HG03280 (cell line): ENCODE results near the gene CSTF3.
"Not testable (repeated sequence)": the region's sequence is repeated elsewhere in the genome, so short reads cannot be mapped to it uniquely, and the experiment has no call there.

Experiments
- ATAC-seq: cut with Tn5 transposase; IDR thresholded peaks from one replicate; pipeline ENCODE4 v1.9.1; 2021; ENCODE audit warnings: mild to moderate bottlenecking, moderate library complexity; ENCODE audit not compliant: unreplicated experiment

CSTF3 gene

DNA sequence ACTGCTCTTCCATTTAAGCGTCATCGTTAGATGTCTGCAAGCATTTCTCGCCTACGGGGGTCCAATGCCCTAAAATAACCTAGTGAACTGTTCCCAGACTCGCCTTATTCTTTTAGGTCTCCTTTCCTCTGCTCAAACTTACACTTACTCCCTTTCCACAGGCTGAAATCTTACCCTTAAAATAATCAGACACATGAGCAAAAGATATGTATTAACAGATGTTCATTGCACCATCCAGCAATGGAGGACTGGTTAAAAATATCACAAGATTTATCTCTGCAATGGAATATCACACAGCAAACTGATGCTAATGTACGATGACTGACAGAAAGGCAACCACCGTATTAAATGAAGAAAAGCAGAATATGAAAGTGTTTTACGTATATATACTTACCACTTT, 1.6 kb upstream of the CSTF3 start:
- ATAC-seq: no peak

DNA sequence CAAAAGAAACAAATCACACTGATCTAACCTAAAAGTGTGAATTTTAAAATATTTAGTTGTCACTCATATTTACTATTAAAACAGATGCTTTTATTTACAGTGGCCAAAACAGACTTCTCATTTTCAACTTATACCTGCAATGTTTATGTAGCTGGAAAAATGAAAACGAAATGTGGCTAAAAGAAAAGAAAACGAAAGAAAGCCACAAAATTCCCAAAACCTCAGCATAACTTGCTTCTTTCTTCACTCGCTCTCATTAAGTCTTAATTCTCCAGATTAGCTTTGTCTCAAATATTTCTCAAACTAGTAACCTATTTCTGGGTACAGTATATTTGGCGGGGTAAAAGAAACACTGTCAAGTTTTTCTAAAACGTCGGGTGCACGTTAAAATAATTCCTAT, 693 bp downstream of the CSTF3 start:
- ATAC-seq: no peak

DNA sequence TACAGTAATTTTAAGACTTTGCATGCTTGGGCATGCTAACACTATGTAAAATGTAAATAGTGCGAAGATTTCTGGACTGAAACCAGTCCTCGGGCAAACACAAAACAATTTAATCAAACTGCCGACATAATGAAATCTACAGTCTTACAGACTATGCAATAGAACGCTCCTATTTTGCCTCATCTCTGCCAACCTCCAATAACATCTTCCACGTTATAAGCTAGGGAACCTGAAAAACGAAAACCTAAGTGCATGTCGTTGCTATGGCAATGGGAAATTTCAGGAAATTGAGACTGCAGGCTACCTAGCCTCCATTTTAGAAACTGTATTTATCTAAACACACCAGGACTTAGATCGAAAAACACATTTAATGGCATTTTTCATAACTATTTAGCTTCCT, 1.1 kb downstream of the CSTF3 start:
- no peak for ATAC-seq

DNA sequence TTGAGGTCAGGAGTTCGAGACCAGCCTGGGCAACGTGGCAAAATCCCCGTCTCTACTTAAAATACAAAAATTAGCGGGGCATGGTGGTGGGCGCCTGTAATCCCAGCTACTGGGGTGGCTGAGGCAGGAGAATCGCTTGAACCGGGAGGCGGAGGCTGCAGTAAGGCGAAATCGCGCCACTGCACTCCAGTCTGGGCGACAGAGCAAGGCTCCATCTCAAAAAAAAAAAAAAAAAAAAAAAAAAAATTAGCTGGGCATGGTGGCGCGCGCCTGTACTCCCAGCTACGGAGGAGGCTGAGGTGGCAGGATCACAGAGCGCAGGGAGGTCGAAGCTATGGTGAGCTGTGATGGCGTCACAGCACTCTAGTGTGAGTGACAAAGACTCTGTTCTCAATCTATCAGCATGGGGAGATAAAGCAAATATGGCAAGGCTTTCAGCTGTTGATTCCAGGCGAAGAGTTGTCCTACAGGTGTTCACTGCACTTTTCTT, 1.9 kb downstream of the CSTF3 start:
- not testable (repeated sequence) for ATAC-seq

DNA sequence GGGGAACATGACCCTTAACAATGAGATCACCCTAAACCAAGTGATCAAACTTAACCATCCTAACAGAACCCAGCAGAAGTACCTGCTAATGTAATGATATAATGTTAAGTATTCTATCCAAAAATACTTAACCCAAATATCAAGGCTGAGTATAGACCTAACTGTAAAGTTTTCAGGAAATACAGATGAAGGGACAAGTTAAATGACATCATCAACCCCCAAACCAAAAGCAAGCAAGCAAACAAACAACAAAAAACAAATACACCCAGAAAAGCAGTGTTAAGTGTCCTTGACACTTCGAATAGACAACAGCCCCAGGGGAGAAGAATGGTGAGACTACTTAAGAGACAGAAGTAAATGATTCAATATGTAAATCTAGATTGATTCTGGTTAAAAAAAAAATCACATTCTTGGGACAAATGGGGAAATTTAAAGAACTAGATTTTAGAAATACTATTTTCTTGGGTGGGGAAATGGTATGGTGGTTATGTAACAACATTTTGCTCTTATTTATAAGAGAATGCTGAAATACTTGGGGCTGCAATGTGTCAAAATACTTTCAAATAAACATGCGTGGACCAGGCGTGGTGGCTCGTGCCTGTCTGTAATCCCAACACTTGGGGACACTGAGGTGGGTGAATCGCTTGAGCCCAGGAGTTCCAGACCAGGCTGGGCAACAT, 2.5 kb downstream of the CSTF3 start:
- ATAC-seq: no peak

DNA sequence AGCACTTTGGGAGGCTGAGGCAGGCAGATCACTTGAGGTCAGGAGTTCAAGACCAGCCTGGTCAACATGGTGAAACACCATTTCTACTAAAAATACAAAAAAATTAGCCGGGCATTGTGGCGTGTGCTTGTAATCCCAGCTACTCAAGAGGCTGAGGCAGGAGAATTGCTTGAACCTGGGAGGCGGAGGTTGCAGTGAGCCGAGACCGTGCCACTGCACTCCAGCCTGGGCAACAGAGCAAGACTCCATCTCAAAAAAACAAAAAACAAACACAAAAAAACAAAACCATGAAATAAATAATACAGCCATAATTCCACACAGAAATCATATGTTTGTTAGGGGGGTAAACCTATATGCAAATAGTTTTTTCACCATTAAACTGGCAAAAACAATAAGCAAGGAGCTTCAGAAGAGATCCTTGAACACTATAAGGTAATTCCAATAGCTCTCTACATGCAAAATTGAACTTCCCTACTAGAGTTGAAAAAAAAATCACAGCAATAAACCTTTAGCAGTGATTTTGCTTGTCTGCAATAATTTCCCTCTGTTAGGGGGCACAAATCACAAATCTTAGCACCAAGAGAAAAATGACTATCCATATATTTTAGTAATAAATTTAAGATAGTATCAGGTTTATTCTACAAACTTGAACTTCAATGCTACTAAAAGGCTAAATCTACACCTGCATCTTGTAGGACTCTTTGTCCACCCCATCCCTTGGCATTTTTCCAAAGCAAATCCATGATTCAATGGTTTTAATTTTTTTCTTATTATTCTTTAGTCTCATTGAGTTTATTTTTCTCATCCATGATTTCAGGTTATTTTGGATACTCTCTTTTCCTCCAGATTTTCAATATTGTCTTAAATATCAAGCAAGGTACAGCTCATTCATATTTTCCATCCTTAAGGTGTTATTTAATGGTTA, 3.9 kb downstream of the CSTF3 start:
- ATAC-seq: no peak

DNA sequence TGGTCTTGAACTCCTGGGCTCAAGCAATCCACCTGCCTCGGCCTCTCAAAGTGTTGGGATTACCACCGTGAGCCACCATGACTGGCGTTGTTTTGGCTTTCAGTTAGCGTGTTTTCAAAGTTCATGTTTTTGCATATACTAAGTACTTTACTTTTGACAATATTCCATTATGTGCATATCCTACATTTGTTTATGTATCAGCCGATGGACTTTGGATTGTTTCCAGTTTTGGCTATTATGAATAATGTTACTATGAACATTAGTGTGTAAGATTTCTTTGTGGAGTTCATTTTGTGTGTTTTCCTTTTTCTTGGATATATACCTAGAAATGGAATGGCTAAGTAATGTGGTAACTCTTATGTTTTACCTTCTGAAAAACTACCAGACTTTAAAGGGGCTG, 9.9 kb downstream of the CSTF3 start:
- ATAC-seq: no peak

DNA sequence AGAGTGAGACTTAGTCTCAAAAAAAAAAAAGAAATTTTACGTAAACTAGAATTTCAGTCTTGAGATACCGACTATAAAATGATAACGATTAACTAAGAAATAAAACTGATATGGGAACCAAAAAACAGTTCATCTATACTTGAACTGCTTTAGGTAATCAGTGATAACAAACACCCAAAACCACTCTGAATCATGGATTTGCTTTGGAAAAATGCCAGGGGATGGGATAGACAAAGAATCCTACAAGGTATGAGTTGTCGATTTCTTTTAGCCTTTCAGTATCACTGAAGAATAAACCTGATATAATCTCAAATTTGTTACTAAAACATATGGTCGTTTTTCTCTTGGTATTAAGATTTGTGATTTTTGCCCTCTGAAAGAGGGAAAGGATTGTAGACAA, 13.7 kb downstream of the CSTF3 start:
- no peak for ATAC-seq

DNA sequence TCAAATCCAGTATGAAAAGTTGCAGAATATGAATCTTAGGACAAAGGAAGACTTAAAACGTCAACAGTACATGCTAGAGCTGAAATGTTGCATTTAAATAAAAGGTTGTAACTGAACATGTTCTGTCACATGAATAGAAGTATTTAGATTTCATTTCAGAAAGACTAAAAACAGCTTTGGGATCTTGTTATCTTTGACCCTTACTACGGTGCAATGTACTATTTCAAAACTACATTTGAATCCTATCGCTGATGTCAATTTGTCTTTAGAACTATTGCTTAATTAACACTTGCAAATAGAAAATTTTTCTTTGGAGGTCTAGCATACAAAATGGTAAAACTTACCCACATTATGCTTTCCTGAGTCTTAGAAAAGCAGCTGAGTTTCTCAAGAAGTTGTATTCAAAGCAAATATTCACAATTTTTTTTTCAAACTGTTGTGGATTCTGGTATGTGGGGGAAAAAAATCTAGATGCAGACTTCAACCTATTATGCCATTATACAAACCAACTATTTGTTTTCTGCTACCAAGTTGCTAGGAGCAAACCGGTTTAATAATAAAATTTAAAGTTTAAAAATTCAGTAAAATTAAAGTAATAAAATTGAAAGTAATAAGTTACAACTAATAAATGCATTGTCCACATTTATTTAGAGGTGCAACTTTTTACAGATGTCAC, 25.4 kb downstream of the CSTF3 start:
- no peak for ATAC-seq

DNA sequence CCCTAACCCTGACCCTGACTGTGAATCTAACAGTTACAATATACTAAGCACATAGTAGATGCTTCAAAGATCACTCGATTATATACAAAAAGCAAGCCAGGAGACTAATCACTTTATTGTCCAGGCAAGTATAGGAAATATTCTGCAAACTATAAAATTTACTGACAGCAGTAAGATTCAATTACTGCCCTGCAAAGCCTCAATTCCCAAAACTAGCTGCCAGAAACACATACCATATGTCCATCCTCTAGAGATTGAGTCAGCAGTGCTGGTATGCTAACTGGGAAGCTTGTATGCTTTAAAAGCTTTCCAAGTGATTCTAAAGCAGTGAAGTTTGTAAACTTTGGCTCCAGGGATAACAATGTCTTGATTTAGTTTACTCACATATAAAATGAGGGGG, 26.1 kb downstream of the CSTF3 start:
- no peak for ATAC-seq

DNA sequence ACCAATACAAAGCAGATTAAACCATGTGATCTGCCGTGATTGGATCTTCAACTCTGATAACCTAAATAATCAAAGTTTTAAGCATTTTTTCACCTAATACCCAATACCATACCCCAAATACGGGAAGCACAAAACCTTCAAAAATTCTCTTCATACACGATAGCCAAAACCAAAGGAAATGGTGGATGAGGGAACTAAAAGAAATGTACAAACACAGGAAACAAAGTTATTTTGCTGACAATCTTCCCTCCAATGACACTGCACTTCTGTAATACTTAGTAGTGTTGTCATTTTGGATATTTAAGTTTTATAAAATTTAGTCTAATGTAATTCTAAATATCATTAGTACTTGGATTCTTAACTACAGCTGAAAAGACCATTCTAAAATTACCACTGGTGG, 27.0 kb downstream of the CSTF3 start:
- ATAC-seq: no peak

DNA sequence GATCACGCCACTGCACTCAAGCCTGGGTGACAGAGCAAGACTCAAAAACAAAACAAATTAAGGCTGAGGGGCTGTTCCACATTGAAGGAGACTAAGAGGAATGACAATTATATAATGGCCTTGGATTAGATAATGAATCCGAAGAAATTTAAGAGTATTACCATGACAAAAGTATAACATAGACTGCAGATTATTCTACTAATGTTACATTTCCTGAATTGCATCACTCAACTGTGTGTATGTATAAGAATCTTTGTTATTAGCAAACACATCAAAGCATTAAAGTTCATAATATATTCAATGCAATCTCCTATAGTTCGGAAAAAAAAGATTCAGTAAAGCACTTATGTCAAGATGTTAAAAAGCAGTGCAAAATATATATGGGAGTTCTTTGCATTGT, 27.5 kb downstream of the CSTF3 start:
- ATAC-seq: no peak

DNA sequence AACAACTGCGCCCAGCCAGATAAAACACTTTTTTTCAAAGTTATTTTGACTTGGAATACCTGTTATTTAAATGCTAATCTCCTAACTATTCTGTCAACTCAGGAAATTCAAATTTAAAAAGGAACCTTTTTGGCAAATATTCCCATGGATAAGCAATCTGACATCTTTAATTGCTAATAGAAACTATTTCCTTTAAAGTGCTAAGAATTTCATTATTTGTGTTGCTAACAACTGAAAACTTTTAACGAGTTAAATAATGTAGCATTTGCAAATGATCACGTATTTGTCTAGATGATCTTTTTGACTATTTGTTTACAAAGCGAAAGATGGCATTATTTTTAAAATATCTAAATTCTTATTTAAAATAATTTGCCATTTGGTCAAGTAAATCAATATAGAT, 28.8 kb downstream of the CSTF3 start:
- no peak for ATAC-seq

DNA sequence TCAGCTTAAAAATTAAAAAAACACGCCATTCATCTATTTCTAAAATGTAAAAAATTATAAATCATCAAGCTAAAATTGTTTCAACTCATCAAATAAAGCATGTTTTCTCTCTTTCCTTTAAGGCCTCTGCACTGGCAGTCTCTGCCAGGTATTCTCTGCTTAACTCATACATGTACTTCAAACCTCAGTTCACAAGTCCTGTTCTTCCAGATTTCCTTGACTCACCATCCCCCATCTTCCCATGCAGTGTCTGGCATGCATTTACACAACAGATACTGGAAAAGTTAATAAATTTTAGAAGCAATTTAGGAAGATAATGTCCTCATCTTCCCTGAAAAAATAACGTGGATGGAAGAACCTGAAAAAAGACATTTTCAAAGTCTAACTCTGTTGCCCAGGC, 32.5 kb downstream of the CSTF3 start:
- no peak for ATAC-seq

DNA sequence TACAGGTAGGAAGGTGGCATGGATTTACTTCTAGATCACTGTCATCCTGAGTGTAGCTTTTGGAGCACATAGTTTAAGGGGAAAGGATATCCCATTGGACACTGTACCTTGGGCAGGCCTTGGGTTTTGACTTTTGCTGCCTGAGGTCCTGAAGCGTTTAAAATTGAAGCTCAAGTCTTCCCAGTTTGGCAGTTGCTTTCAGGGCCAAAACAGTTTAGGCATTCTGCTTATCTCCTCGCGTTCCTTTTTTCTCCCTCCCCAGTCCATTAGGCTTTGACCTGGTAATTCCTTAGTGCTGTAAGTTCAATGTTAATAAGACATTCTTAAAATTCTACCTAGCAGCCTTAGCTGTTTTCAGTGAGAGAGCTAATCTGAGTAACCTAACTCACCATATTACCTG, 35.7 kb downstream of the CSTF3 start:
- no peak for ATAC-seq

DNA sequence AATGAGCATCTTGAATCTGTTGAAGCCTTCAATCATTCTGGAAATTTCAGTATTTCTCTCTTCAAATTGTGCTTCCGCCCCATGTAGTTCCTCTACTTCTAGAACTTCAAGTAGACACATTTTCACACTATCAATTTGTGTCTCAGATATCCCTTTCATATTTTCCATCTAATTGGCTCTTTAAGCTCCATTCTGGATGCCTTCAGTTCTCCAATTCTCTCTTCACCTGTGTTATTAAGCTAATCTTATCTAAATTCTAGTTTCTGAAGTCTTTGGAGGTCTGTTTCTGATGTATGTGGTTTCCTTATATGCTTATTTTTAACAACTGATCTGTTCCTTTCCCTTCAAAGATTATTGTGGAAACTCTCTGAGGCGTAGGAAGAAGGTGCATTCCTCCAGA, 36.3 kb downstream of the CSTF3 start:
- no peak for ATAC-seq

DNA sequence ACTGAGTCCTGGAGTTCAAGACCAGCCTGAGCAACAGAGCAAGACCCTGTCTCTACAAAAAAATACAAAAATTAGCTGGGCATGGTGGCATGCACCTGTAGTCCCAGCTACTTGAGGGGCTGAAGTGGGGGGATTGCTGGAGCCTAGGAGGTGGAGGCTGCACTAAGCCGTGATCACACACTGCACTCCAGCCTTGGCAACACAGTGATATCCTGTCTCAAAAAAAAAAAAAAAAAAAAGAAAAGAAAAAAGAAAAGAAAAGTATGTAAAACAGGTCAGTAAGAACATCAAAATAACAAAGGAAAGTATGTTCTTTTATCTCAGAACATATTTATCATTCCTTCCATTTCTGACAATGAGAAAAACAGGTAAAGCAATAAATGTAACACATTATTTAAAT, 38.6 kb downstream of the CSTF3 start:
- ATAC-seq: not testable (repeated sequence)

DNA sequence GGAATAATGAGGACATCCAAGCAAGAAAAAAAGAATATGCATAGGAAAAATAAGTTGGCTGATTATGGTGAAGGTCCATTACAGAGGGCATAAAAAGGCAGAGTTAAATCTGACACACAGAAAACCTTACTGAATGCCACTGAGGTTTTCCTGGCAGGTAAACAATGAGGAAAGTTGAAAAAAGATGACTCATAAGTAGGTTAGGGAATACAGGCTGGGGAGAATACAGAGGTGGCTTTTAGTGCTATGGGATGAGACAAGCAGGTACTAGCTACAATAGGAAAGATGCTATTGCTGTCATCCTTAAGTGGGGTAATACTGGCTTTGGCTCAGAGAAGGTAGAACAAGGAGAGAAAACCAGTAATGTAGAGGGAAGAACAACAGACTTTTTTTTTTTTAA, 44.7 kb downstream of the CSTF3 start:
- no peak for ATAC-seq

DNA sequence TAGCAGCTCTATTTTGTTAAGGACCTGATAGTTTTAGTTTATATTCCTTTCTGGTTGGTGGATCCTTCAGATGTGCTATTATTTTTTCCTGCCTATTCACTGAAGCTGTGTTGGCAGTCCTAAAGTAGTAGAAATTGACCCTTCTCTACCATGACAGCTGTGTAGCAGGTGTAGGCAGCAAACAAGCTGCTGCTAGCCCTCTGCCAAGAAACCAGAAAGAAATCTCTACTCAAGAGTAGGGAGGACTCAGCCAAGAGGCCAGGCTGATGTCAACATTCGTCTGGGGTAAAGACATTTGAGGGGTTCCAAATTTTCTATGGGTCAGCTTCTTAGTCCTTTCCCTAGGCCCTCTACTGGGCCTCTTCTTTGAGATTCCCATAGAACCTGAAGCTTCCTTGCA, 51.2 kb downstream of the CSTF3 start:
- ATAC-seq: no peak

DNA sequence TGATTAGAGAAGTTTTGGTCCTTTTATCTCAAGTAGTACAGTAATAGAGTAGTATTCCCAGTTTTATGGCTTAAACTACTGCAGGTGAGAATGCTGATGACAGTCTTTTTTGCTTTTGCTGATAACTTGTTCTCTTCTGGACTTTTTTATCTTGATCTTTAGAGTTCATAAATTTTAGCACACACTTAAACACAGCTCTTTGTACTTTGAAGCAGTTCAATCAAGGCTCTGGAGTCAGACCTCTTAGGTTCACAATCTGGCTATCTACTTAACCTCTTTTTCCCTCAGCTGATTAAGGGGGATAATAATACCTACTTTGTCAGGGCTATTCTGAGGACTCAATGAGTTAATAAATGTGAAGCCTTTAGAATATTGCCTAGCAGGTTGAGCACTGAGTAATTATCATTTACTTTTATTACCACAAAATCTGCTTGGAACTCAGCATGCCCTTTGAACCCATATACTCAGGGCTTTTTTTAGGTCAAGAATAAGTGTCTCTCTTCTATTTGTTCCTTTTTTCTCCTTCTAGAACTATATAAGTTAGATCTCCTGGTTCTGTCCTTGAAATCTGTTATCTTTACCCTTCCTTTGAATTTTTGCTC, 51.9 kb downstream of the CSTF3 start:
- ATAC-seq: no peak

DNA sequence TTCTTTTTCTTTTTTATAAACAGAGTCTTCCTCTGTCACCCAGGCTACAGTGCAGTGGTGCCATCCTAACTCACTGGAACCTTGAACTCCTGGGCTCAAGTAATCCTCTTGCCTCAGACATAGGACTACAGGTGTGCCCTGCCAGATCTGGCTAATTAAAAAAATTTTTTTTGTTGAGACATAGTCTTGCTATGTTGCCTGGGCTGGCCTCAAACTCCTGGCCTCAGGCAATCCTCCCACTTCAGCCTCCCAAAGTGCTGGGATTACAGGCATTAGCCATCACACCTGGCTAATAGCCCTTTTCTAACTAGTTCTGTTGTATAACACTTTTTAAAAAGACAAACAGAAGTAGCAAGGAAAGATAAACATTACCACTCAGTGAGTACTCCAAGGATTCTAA, 57.4 kb downstream of the CSTF3 start:
- no peak for ATAC-seq
